CD1c-positive myeloid dendritic cell (primary cell): ENCODE measurements around the gene ARHGAP8.
"Not testable (repeated sequence)": the region's sequence is repeated elsewhere in the genome, so short reads cannot be mapped to it uniquely, and the experiment has no call there.

Experiments used
- DNase-seq: peaks from one replicate; pipeline ENCODE4 v3.0.0-alpha.2; 2016; ENCODE audit errors: extremely low spot score

ARHGAP8 gene

GRCh38 chr22:44825310-44826150, 73.2 kb downstream of the ARHGAP8 start:
- no peak for DNase-seq

- DNase-seq = no peak
These were observed 75.4 kb downstream of the ARHGAP8 start for GRCh38 chr22:44827666-44828190.

GRCh38 chr22:44828193-44828592, 75.8 kb downstream of the ARHGAP8 start:
- DNase-seq = peak; percentile 11

GRCh38 chr22:44831885-44832284, 79.5 kb downstream of the ARHGAP8 start:
- no peak for DNase-seq

- DNase-seq = no peak
These were observed 81.7 kb downstream of the ARHGAP8 start for GRCh38 chr22:44834065-44834464.

GRCh38 chr22:44837481-44837880, 85.1 kb downstream of the ARHGAP8 start:
- no peak for DNase-seq

- DNase-seq = no peak
These were observed 86.1 kb downstream of the ARHGAP8 start for GRCh38 chr22:44838316-44839016.

GRCh38 chr22:44839061-44839460, 86.7 kb downstream of the ARHGAP8 start:
- no peak for DNase-seq

- no peak for DNase-seq
These were observed 87.3 kb downstream of the ARHGAP8 start for GRCh38 chr22:44839721-44840120.

GRCh38 chr22:44840611-44841322, 88.4 kb downstream of the ARHGAP8 start:
- no peak for DNase-seq

- no peak for DNase-seq
These were observed 90.0 kb downstream of the ARHGAP8 start for GRCh38 chr22:44842417-44842816.

GRCh38 chr22:44845191-44845590, 92.8 kb downstream of the ARHGAP8 start:
- no peak for DNase-seq

- no peak for DNase-seq
These were observed 93.7 kb downstream of the ARHGAP8 start for GRCh38 chr22:44845796-44846720.

GRCh38 chr22:44846726-44847275, 94.4 kb downstream of the ARHGAP8 start:
- DNase-seq = no peak

- no peak for DNase-seq
These were observed 95.0 kb downstream of the ARHGAP8 start for GRCh38 chr22:44847380-44847779.

GRCh38 chr22:44847892-44848291, 95.5 kb downstream of the ARHGAP8 start:
- no peak for DNase-seq

GRCh38 chr22:44848296-44848741, 95.9 kb downstream of the ARHGAP8 start:
- DNase-seq = no peak

GRCh38 chr22:44848791-44849420, 96.5 kb downstream of the ARHGAP8 start:
- no peak for DNase-seq

GRCh38 chr22:44850946-44851345, 98.6 kb downstream of the ARHGAP8 start:
- no peak for DNase-seq

- not testable (repeated sequence) for DNase-seq
These were observed 102.3 kb downstream of the ARHGAP8 start for GRCh38 chr22:44854641-44855040.
